ENCODE measurements around the gene ZNF837.
"Not testable (repeated sequence)": the region's sequence is repeated elsewhere in the genome, so short reads cannot be mapped to it uniquely, and the experiment has no call there.

The ZNF837 gene

GRCh38 chr19:58379246-58379645 is 1.6 kb downstream of the ZNF837 start:
- no peak for DNase-seq
- intact Hi-C loops (cut with DNase I) = no loop called here

- DNase-seq; intact Hi-C loops (cut with DNase I): not testable (repeated sequence)
Observed at GRCh38 chr19:58376724-58377123, 4.1 kb downstream of the ZNF837 start.

DNA sequence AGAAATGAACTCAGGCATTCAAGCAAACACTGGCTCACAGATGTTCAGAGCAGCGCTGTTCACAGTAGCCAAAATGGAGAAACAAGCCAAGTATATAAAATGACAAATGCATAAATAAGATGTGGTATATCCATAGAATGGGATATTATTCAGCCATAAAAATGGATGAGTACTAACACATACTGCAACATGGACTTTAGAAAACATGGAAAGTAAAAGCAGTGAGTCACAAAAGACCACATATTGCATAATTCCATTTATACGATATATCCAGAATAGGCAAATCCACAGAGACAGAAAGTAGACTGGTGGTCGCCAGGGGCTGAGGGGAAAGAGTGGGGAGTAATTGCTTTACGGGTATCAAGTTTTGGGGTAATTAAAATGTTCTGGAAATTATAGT is 6.6 kb downstream of the ZNF837 start:
- DNase-seq = no peak
- intact Hi-C loops (cut with DNase I) = no loop called here

DNA sequence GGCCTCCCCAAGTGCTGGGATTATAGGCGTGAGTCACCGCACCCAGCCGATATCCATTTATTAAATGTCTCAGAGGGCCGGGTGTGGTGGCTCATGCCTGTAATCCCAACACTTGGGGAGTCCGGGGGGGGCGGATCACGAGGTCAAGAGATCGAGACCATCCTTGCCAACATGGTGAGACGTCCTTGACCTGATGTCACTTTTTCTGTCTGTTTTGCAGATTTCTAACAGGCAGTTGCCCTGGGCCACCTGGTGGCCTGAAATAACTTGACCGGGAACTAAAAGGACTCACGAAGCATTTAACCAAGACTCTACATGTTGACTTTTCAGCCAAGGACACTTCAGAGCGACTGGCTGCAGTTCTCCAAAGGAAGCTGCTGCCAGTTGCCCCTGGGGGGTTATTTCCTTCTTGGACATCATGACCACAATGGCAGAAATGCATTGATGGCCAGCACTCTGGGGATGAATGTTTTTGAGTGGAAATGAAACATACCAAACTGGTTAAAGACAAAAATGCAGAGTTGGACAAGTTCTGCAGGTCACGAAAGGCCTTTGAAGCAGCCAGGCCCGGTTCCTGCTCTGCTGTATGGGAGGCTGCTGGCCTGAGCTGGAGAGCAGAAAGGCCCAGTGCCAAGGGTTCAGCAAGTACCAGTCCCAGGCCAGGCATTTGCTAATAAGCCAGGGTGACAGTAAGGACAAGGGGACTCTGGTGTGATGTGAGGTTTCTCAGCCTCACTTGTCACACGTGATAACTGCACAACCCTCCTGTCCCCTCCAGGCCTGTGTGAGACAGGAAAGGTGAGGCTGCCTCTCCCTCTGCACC is 8.3 kb downstream of the ZNF837 start:
- intact Hi-C loops (cut with DNase I) = no loop called here
- DNase-seq = peak in 2 of 42 donors; percentile 28 to 37

GRCh38 chr19:58368561-58369360 is 12.1 kb downstream of the ZNF837 start:
- peak in 1 of 42 donors; percentile 1 for DNase-seq
- intact Hi-C loops (cut with DNase I) = no loop called here

GRCh38 chr19:58367698-58368454 is 13.0 kb downstream of the ZNF837 start:
- intact Hi-C loops (cut with DNase I) = no loop called here
- DNase-seq = peak in 1 of 42 donors; percentile 1

DNA sequence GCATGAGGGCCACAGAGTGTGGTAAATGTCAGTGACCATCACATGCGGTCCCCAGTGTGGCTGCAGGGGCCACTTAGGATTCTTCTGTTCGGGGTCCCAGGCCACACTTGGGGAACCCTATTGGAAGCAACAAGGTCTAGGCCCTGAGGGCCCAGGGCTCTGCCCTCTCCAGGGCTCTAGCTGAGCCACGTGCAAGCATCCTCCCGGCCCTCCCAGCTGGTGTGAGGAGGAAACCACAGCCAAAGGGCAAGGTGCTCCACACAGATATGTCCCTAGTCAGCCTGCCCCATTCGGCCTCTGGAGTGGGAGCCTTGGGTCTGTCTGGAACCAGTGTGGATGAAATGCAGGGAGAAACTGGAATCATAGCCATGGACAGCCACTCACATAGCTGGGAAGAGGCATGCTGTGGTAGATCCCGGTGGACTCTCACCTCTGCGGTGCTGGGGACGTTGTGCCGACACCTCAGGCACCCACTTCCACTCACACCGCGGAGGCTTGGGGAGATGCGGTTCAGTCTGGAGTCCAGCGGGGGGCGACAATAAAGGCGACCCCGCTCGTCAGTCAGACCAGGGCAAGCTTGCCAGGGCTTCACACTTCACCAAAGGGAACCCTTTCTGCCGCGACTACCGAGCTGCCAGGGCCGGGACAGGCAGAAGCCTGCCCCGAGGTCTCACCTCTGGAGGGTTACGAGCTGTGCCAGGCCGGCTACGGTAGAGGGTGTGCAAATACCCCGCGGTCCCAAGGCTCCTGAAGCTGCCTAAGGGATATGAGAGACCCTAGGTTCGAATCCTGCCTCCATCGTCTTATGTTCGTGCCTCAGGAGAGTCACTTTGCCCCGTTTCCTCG is 14.0 kb downstream of the ZNF837 start:
- intact Hi-C loops (cut with DNase I) = no loop called here
- DNase-seq = peak in 1 of 42 donors; percentile 3

DNA sequence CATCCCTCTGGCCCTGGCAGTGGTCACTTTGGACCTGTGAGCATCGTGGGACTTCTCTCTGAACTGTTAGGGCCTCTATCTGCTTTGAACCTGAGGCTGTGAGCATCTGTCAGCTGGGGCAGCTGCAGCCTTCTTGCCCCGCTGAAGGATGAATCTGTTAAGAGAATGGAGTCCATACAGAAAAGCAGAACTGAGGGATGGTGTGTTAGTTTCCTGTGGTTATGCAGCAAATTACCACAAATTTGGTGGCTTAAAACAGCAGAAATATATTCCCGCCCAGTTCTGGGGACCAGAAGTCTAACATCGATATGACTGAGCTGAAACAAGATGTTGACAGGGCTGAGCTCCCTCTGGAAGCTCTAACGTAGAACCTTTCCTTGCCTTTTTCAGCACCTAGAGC is 16.7 kb downstream of the ZNF837 start:
- intact Hi-C loops (cut with DNase I) = no loop called here
- no peak for DNase-seq

GRCh38 chr19:58362272-58362994 is 18.4 kb downstream of the ZNF837 start, which contains the start of gene ZNF497:
Gene ZNF497, minus strand, starts transcription at chr19:58362751. Its CDS starts 5,116 bp downstream, at chr19:58357635.
- DNase-seq = peak; percentile 94 to 99 (median 98)
- intact Hi-C loops (cut with DNase I) = no loop called here

GRCh38 chr19:58361900-58362271 is 18.9 kb downstream of the ZNF837 start:
- intact Hi-C loops (cut with DNase I) = no loop called here
- peak in 16 of 42 donors; percentile 17 to 54 (median 40) for DNase-seq

DNA sequence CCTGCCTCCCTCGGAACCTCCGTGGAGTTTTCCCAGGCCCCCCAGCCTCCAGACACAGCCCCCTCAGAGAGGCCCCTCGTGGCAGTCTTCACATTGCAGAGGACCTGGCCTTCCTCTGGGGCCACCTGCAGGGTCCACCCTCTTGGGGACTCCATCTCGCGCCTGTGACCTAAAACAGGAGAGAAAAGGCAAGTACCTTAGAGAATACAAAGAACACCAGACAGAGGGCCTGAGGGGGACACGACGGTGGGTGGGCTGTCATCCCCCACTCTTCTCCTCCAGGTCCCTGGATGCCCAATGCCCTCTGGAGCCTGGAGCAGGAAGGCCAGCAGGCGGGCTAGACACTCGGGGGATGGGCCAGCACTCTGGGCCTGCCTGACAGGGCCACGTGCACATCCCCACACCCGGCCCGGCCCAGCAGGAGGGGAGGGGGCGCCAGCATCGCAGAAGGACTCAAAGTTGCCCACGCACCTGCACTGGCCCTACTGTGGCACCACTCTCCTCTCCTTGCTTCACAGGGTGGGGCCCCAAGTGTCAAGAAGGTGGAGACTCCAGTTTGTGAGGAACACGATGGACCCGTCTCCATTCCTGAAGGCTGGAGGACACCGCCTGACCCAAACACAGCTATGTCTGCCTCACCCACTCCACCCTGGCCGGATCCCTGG is 23.2 kb downstream of the ZNF837 start:
- peak in 1 of 42 donors; percentile 2 for DNase-seq
- intact Hi-C loops (cut with DNase I) = no loop called here

DNA sequence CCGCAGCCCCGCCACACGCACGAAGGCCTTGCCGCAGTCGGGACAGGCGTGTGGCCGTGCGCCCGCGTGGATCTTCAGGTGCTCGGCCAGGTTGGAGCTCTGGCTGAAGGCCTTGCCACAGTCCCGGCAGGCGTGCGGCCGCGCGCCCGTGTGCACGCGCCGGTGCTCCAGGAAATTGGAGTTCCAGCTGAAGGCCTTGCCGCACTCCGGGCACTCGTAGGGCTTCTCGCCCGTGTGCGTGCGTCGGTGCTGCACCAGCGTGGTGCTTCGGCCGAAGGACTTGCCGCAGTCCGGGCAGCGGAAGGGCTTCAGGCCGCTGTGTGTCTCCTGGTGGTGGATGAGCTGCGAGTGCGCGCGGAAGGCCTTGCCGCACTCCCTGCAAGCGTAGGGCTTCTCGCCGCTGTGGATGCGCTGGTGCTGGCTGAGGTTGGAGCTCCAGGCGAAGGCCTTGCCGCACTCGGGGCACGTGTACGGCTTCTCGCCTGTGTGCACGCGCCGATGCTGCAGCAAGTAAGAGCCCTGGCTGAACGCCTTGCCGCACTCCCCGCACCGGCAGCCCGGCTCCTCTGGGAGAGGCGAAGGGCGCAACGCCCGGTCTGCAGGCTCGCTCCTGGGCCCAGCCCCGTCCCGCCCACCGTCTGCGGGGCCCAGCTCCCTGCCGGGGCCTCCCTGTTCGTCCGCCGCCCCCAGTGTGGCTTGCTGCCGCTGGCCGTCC is 23.9 kb downstream of the ZNF837 start:
- DNase-seq = peak in 1 of 42 donors; percentile 3
- intact Hi-C loops (cut with DNase I) = no loop called here

- intact Hi-C loops (cut with DNase I) = no loop called here
- DNase-seq = no peak
Observed at GRCh38 chr19:58355908-58356765, 24.7 kb downstream of the ZNF837 start.

DNA sequence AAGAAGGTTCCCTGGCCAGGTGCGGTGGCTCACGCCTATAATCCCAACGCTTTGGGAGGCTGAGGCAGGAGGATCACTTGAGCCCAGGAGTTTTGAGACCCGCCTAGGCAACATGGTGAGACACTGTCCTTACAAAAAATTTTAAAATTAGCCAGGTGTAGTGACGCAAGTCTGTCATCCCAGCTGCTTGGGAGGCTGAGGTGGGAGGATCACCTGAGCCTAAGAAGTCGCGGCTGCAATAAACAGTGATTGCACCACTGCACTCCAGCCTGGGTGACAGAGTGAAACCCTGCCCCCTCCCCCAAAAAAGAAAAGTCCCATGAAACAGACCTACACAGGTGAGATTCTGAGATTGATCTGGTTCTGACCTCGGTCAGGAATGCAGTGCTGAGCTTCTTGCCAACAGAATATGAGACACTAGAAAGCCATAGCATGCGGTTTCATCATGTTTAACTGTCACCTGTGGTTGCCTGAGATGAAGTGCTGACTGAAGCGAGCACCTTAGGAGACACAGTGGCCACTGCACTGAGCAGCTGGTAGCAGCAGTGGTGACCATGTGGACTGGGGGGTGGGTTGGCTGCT is 25.5 kb downstream of the ZNF837 start:
- peak in 25 of 42 donors; percentile 22 to 67 (median 37) for DNase-seq
- intact Hi-C loops (cut with DNase I) = no loop called here

- intact Hi-C loops (cut with DNase I) = no loop called here
- DNase-seq = no peak
Observed at GRCh38 chr19:58354478-58355030, 26.3 kb downstream of the ZNF837 start.
